GM21390 (cell line): ENCODE data around the gene USP49.

Source experiments
- ATAC-seq: cut with Tn5 transposase; IDR thresholded peaks from one replicate; pipeline ENCODE4 v1.9.1; 2021; ENCODE audit not compliant: unreplicated experiment

Gene USP49

DNA sequence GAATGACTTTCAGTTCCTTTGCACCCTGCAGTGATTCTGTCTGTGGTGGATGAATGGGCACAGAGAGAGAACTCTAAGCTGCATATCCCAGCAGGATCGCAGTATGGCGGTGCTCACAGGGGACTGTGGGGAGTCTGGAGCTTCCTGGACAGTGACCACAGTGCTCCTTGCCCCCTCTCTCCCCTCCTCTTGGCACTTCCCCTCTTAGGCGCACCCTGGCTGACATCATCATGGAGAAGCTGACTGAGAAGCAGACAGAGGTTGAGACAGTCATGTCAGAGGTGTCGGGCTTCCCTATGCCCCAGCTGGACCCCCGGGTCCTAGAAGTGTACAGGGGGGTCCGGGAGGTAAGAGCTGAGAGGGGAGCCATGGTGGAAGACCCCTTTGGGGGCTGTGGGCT, 34.7 kb upstream of the USP49 start:
- no peak for ATAC-seq

DNA sequence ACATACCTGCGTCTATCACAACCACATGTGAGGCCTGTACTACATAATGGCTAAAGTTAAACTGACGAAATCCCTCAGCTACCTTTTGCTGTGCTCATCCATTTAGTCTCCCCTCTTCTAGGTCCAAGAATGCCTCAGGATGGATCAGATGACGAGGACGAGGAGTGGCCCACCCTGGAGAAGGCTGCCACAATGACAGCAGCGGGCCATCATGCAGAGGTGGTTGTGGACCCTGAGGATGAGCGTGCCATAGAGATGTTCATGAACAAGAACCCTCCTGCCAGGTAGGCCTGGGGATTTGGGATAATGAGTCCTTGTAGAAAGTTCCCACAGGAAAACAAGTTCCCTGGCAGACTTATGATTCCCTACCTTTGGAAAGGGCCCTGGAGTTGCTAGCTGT, 32.1 kb upstream of the USP49 start:
- no peak for ATAC-seq

DNA sequence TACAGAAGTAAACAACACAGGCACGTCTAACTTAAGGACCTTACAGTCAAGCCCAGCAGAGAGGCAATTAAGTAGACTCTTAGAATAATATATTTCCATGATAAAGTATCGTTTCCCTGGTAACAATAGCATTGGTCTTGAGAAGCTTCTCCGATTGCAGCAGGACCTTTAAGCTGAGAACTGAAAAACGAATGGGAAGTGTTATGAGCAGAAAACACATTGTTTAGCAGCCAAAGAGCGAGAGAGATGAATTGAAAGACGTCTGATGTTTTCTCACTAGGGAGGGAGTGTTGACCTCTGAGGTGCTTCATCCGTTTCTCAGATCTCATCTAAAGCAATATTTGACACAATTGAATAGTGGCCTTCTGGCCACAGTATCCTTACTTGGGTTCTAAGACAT, 27.0 kb upstream of the USP49 start:
- ATAC-seq: no peak

DNA sequence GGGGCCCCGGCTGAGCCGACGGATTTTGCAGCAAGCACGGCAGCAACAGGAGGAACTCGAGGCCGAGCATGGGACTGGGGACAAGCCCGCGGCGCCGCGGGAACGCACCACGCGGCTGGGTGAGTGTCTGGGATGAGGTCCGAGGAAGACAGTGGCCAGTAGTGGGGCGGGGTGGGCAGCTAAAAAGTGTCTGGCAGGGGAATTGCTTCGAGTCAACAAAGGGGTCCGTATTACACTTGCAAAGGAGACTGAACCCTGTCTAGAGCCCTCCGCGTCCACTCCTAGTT, 26.5 kb upstream of the USP49 start:
- ATAC-seq: no peak

DNA sequence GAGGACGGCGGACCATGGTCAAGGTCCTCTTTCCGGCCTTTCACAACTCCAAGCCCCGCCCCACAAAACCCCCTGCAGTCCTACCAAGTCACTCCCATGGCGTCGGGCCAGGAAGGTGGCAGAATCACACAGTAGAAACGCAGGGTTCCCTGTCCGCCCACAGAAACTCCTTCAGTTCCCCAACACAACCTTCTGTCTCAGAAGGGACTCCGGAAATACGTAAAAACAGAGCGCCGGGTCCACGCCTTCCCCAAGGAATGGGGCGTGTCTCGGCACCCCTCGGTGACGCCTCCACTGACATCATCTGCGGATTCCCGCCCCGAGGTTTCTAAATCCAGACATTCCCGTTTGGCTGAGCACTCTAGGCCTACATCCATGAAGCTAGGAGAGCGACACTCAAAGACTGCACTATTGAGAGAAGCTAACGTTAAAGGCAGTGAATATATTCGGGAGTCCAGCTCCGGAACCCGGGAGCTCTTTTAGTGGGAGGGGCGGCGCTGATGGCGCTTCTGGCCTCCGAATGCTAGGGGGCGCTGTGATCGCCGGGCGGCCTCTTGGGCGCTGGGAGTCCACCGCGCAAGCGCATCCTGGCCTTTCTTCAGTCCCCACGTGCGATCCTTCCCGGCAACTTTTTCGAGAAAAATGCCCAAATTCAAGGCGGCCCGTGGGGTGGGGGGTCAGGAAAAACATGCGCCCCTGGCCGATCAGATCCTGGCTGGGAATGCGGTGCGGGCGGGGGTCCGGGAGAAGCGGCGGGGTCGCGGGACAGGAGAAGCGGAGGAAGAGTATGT, 25.9 kb upstream of the USP49 start, which contains the start of the genes BYSL and MED20:
BYSL (plus strand) TSS at position 579 of the 791 bp plus-strand sequence; CDS start at position 643, 64 bp downstream.
MED20 (minus strand) TSS at position 219 of the 791 bp plus-strand sequence; CDS start at position 98, 121 bp downstream.
- ATAC-seq: peak; percentile 87

DNA sequence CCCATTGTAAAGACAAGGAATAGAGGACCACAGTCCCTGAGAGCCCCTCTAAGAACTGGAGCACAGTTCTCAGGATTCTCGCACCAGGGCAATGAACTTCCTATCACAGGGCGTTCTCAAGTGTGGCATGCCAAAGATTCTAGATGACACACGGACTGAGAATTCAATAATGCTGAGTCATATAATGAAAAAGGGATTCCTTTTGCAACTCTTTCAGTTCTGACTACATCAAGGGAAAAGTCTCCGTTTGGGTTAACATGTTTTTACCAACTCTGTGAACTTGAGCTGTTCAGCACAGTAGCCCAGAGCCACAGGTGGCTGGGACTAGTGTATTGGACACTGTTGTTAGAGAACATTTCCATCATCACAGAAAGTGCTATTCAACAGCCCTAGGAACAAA, 22.4 kb upstream of the USP49 start:
- no peak for ATAC-seq

DNA sequence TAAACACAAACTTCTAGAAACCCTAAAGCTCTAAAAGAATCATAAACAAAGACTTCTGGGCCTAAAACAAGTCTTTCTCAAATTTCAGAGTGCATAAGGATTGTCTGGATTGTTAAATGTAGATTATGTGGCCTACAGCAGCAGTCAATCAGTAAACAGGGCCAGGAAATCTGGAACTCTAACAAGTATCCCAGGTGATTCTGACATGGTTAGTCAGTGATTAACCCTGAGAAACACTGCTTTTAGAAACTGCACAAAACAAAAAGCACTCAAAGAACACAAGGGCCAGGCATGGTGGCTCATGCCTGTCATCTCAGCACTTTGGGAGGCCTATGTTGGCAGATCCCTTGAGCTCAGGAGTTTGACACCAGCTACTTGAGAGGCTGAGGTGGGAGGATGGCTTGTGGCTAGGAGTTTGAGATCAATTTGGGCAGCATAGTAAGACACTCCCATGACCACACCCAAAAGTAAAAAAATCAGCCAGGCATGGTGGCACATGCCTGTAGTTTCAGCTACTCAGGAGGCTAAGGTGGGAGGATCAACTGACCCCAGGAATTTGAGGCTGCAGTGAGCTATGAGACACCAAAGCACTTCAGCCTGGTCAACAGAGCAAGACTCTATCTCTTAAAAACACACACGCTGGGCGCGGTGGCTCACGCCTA, 19.8 kb upstream of the USP49 start:
- ATAC-seq: no peak

DNA sequence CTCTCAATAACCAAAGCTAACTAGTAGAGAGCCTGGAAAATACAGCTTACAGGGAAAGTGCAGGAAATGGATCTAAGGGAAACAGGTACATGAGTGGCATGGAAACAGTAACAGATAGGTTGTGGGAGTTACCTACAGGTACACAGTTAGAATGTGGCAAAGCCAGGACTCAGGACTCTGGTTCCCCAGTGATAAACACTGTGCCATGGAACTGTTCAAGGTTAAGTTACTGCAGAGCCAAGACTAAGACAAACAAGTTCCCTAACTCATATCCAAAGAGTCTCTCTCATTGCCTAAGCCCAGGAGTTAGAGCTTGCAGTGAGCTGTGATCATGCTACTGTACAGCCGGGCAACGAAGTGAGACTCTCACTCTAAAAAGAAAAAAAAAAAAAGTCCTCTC, 19.2 kb upstream of the USP49 start:
- no peak for ATAC-seq

DNA sequence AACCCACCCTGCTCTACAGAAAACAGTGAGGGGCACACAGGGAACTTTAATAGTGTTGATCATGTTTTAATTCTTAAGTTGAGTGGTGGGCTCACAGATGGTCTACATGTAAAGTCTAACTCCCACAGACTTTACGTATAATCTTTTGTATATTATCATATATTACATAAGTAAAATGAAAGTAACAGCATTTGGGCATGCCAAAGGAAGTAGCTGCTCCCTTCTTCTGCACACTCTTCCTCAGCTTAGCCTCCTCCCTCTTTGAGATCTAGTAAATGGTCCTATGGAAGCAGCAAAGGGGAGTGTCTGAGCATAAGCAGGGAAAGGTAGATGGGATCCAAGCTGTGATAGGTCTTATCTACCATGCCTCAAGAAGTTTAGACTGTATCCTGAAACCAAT, 14.6 kb upstream of the USP49 start:
- no peak for ATAC-seq

DNA sequence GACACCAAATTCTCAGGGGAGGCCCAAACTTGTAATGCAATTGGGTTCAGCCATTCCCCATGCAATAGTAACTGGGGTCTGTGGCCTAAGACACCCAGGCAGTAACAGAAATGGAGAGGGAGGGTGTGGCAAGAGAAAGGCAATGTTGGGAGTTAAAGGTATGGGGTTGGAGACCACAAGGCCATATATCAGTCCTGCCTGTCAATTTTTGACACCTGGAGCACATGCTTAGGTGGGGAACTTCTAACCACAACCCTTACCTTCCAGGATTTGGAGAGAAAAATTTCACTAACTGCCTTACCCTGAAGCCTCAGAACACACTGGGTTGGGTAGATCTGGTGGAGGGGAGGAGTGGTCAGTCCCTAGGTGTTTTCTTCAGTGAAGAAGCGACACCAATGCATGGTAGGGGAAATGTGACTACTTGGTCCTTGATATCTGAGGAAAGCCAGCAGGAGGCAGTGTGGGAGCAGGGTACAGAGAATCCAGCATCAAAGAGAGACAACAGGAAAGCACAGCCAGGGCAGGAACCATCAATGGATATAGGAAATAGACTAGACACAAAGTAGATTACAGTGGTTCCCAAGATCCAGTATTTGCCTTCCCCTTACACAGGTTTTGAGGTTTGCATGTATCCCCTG, 6.8 kb upstream of the USP49 start:
- no peak for ATAC-seq

DNA sequence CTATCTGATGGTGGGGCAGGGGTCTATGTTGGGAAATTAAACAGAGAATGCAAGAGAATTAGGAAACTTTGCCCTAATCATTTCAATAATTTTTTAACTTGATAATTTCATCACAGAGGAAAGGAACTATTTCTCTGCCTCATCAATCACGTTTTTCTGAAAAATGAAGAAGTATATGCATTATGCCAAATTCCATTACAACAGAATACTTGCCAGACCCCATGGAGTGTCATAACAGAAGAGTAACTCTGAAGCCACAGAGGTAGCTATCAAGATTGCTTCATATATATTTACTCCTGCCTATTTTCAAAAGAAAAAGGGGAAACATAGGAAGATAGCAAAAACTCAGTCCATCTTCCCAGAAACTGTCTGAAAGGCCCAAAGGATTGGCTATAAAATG, 5.7 kb upstream of the USP49 start:
- no peak for ATAC-seq

DNA sequence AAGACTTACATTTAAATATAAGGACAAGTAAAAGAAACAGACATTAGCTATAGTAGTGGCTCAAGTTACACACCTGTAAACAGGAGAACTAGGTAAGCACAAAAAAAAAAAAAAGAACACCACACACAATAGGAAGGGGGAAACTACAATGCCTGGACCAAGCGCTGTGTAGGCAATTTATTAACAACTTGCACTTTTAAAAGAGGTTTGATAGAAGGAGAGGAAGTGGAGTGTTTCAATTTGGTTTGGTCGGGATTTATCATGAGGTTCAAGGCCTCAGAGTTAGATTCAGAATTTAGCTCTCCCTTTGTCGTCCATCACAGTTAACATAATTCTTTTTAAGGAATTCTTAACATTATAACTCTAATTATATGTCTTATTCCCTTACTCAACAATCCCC, 1.1 kb upstream of the USP49 start:
- no peak for ATAC-seq

DNA sequence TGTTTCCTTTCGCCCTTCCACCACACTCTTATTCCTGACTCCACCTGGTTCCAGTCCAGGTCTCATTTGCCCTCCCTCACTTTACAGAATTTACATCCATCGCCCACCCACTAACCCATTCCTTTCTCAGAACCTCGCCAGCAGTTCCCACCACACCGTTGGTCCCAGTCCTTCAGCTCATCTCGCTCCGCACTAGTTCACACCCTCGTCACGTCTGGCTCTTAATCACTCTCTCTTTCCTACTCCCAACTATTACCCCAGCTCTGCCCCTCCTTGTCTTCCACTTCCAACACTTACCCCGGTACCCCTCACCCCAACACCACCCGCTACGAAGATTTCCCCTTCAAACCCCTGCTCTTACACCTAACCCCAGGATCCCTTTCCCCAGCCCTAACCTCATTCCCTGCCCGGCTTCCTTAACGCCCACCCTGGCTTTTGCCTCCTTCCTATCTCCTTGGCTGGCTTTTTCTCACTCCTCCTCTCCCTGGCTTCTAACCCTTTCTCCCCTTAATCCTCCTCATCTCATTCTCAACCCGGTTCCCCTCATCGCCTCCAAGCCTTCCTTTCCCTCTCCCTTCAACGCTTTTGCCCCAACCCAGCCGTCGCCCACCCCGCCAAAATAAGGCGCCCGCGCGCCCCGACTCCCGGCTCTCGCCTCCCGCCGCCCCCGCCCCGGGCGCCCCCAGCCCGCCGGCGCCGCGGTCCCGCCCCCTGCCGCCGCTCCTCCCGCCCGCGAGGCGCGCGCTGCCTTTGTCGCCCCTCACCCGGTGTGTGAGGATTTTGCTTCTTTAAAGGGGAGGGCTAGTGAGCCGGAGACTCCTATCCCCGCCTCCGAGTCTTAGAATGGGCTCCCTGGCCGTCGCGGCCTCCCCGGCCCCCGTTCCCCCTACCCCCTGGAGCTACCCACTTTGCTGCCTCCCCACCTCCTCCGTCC, 542 bp downstream of the USP49 start:
- ATAC-seq: no peak

DNA sequence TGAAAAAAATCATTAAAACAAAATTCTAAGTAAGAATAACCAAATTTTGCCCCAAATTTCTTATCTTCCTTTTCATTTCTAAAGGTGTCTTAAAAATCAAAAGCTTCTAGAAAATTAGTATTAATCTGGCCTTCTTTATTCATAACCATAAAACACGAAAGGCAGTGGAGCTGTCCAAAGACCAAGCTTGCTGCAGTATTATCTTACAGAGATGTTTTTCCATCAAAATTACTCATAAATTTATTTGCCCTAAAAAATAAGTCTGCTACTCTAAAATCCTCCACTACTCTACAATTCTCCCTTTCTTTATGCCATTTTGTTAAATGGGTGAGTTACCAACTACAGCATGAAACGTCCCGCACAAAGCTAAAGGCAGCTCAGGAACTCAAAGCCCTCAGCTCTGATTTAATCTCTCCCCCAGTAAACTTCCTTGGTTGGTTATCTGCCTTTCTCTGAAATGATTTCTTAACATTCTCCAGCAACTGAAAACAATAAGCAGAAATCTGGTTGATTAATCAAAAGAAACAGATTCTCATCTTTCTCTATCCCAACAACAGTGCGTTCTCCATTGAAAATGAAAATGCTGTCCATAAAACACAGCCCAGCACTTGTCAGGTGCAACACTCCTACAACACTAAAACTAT, 2.1 kb downstream of the USP49 start:
- ATAC-seq: no peak

DNA sequence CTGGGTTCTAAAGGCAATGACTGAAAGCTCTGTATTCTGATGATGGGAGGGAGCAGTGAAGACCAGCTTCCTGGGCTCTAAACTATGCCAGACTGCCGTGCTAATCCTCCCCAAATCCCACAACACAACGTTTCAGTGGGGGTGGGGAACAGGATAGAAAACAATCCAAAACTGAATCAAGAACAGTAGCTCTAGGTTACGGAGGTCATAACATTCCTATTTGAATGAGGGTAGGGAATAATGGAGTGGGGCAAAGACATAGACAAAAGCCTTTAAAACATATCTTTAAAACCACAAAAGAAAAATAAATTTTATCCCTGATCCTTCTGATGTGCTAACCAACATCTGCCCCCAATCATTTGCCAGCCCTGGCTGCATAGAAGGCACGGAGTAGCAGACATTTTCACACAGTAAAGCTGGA, 7.8 kb downstream of the USP49 start:
- ATAC-seq: no peak

DNA sequence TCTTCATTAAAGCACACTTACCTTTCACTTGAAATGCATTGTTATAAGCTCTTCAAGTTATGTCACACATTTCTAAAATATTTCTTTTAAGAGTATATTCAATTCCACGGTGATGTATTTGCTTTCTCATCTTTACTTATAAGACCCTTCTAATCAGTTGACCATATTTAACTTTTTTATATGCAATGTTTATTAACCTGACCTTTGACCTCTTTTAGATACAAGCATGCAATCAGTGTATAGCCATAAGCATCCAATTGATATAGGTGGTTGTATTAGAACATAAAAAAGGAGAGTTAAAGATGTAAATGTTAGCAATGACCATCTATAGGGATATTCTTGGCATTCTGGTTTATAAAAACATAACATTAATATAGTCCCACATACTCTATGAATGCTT, 9.2 kb downstream of the USP49 start:
- ATAC-seq: no peak

DNA sequence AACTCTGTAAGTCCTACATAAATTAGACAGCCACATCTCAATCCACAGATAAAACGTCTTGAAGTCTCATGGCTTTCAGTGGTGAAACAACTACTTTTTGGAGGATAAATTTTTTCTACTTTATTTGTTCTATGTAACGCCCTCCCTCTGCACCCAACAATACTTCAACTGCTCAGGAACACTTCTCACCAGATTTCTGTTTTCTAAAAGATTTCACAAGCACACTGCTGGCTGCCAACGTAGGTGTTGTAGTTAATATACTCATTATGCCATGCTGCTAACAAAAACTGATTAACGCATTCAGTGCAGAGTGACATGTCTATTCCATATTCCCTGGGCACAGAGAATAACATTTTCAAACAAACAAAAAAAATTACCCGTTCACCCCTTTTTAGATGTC, 10.2 kb downstream of the USP49 start:
- ATAC-seq: no peak

DNA sequence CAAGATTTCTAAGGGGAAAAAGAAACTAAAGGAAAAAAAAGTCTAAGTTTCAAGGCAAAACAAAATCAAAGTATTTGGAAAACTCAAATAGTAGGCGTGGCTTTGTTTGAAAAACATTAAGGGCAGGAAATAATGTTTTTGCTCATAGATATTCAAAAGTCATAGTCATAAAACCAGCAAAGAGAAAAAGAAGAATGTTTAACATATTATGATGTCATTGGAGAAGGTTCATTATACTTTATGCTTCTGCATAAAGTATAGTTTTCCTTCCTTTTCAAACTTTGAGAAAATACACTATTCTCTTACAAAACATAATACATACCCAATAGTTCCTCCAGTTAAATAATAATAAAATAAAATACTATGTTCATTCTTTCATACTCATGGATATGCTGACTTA, 13.7 kb downstream of the USP49 start:
- ATAC-seq: no peak

DNA sequence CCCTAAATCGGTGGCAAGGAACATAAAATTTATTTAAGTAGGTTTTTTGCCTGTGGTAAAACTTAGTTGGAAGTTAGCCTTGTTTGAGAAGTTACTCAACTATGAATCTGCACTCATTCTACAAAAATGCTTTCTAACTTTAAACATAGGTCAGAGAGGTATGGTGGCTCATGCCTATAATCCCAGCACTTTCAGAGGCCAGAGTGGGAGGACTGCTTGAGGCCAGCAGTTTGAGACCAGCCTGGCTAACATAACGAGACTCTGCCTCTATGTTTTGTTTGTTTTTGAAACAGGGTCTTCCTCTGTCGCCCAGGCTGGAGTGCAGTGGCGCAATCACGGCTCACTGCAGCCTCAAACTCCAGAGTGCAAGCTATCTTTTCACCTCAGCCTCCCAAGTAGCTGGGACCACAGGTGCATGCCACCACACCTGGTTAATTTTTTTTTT, 16.2 kb downstream of the USP49 start:
- ATAC-seq: no peak

DNA sequence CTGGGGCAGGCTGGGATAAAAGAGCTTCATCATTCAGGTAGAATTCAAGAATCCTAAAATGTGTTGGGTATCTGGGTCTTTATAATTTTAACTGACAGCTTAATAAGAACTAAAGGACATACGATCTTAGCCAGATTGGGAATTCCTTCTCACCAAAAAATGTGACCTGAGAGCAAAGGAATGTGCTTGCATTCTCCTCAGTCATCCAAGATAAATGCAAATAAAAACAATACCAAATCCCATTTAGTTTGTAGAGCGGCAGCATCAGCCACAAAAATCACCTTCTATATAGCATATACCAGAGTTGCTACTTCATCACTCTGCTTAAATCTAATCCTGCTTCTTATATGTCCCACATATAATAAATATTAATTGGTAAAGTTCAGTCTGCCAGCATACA, 16.9 kb downstream of the USP49 start:
- ATAC-seq: no peak
